ENCODE results near the gene ZNF236.

GRCh38 chr18:76839086-76839794 lies 16.9 kb downstream of the ZNF236 start:
- no peak for TF ChIP-seq POLR2A (IDR thresholded peaks at IDR 0.05)
- TF ChIP-seq, protein P1, sequence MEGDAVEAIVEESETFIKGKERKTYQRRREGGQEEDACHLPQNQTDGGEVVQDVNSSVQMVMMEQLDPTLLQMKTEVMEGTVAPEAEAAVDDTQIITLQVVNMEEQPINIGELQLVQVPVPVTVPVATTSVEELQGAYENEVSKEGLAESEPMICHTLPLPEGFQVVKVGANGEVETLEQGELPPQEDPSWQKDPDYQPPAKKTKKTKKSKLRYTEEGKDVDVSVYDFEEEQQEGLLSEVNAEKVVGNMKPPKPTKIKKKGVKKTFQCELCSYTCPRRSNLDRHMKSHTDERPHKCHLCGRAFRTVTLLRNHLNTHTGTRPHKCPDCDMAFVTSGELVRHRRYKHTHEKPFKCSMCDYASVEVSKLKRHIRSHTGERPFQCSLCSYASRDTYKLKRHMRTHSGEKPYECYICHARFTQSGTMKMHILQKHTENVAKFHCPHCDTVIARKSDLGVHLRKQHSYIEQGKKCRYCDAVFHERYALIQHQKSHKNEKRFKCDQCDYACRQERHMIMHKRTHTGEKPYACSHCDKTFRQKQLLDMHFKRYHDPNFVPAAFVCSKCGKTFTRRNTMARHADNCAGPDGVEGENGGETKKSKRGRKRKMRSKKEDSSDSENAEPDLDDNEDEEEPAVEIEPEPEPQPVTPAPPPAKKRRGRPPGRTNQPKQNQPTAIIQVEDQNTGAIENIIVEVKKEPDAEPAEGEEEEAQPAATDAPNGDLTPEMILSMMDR (IDR thresholded peaks at IDR 0.05) = no peak
